ENCODE measurements around the gene ASCL4. TPM values are rescaled to one million over a fixed set of nuclear protein-coding genes. Genes with fewer than 3 reads are reported as not detected.

The ASCL4 gene
- total and polyA plus RNA-seq, 2 of the 8 experiments (the other 6 are each of a cell fraction or from before 2014, with no cell fraction given) = not detected

GRCh38 chr12:107801150-107801549 is 26.6 kb downstream of the ASCL4 start (continued):
- TF ChIP-seq SIX5 (IDR thresholded peaks at IDR 0.05; ENCODE audit: low read depth, low read length) (no peak), EGR1 (IDR thresholded peaks at IDR 0.05; ENCODE audit: borderline replicate concordance, low read depth, low read length) (no peak), EP300 (IDR thresholded peaks at IDR 0.05; ENCODE audit: borderline replicate concordance in 1 of 2, low read depth in 2 of 2, low read length in 2 of 2) (no peak), SUZ12 (IDR thresholded peaks at IDR 0.05; ENCODE audit: low read length) (no peak)
- TF ChIP-seq, protein P1, sequence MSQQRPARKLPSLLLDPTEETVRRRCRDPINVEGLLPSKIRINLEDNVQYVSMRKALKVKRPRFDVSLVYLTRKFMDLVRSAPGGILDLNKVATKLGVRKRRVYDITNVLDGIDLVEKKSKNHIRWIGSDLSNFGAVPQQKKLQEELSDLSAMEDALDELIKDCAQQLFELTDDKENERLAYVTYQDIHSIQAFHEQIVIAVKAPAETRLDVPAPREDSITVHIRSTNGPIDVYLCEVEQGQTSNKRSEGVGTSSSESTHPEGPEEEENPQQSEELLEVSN (IDR thresholded peaks at IDR 0.05) = no peak

All from H1 (cell line).